Stimulated activated CD8-positive, alpha-beta memory T cell treated with anti-CD3 and anti-CD28 coated beads, Interleukin-15, amount 100 ng/mL, for 48 hours (primary cell): Measurements from ENCODE around the gene ETF1.
"Not testable (repeated sequence)": the region's sequence is repeated elsewhere in the genome, so short reads cannot be mapped to it uniquely, and the experiment has no call there.

Source experiments
- DNase-seq, 2 donors: peaks; one replicate each; pipeline ENCODE4 v3.0.0-alpha.2; 2020; ENCODE audit warnings: low read depth in 2 of 2

Gene ETF1

GRCh38 chr5:138490648-138491283, 52.3 kb downstream of the ETF1 start:
- no peak for DNase-seq

GRCh38 chr5:138489683-138490061, 53.4 kb downstream of the ETF1 start:
- DNase-seq: no peak

DNA sequence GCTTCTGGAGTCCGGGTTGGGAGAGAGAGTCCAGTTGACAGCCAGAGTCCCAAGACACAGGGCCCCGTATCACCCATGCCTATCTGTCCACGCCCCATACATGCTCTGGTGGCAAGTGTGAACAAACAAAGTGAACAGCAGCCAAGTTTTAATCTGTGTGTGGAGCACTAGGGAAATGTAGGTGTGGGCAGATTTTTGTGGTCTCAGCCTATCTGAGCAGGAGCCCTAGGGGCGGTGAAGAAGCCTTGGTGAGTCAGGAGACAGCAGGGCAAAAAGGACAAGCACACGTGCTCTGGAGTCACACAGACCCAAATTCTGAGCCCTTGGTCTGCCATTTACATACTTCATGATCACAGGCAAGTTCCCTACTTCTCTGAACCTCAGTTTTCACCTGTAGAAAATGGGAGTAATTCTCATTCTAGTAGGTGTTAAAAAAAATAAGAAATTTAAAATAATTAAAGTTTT, 54.5 kb downstream of the ETF1 start:
- DNase-seq: no peak

DNA sequence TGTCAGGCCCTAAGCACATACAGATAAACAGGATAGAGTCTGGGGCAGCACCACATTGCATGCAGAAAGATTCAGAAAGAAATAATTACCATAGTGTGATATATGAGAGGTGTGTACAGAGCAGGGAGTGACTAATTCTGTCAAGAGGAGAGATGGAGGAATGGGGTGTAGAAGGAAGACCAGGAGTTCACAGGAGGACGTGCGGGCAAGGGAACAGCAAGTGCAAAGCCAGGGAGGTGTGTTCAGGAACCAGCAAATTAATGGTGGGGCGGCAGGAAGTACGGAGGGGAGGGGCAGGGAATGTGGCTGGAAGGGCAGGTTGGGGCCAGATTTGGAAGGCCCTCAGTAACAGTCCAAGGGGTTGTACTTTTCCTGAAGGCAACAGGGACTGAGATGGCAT, 60.4 kb downstream of the ETF1 start:
- no peak for DNase-seq

DNA sequence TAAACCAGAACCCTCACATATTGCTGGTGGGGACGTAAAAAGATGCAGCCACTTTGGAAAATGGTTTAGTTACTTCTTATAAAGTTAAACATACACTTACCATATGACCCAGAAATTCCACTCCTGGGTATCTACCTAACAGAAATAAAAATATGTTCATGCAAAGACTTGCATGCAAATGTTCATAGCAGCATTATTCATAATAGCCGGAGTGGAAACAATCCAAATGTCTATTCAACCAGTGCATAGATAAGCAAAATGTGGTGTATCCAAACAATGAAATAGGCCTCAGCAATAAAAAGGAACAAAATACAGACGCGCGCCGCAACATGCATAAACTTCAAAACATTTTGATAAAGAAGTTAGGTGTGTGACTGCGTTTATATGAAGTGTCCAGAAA, 66.1 kb downstream of the ETF1 start:
- DNase-seq: no peak

DNA sequence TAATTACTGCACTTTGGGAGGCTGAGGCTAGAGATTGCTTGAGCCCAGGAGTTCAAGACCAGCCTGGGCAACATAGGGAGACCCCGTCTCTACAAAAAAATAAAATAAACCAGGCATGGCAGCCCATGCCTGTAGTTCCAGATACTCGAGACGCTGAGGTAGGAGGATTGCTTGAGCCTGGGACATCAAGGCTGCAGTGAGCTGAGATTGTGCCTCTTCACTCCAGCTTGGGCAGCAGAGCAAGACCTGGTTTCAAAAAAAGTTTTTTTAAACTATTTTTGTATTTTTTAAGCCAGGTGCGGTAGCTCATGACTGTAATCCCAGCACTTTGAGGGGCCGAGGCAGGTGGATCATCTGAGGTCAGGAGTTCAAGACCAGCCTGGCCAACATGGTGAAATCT, 69.9 kb downstream of the ETF1 start:
- DNase-seq: not testable (repeated sequence)

GRCh38 chr5:138472353-138472752, 70.7 kb downstream of the ETF1 start:
- DNase-seq: no peak

DNA sequence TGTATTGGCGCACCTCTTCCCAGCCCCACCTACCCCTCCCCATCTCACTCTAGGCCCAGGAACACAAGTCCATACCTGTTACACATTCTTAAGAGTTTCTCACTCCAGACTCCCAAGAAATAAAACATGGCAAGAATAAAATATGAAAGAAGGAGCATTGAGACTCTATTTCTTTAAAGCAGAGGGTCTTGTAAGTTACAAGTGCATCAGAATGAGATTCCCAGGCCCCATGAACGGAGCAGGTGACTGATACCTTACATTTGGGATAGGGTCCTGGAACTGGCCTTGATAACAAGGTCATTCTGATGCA, 72.0 kb downstream of the ETF1 start:
- DNase-seq: no peak

DNA sequence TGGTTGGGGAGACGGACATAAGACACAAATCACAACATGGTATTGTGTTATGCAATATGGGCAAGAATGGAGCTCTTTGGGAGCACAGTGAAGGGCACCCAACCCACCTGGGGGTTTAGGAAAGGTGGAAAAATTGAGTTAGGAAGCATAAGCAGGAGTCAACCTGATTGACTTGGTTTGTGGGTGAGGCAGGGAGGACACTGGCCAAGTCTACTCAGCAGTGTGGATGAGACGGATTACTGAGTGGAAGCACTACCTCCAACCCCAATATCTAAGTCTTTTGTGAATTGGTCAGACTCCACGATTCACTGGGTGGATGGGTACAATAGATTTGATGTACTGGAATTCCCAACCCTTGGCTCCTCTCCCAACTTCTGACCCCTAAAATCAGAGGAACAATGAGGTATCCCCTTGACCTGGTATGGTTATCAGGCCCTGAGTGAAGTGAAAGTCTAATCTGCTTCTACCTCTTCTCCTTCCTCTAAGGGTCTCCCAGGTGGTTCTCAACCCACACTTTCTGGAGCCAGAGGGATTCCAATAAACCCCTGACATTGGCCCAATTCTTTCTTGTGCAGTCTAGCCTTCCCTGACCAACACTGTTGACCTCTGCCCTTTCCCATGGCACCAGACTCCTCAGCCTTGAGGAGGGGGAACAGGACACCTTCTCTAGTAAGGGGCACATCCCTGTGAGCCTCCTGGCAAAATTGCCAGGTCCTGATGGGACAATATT, 72.5 kb downstream of the ETF1 start:
- no peak for DNase-seq

DNA sequence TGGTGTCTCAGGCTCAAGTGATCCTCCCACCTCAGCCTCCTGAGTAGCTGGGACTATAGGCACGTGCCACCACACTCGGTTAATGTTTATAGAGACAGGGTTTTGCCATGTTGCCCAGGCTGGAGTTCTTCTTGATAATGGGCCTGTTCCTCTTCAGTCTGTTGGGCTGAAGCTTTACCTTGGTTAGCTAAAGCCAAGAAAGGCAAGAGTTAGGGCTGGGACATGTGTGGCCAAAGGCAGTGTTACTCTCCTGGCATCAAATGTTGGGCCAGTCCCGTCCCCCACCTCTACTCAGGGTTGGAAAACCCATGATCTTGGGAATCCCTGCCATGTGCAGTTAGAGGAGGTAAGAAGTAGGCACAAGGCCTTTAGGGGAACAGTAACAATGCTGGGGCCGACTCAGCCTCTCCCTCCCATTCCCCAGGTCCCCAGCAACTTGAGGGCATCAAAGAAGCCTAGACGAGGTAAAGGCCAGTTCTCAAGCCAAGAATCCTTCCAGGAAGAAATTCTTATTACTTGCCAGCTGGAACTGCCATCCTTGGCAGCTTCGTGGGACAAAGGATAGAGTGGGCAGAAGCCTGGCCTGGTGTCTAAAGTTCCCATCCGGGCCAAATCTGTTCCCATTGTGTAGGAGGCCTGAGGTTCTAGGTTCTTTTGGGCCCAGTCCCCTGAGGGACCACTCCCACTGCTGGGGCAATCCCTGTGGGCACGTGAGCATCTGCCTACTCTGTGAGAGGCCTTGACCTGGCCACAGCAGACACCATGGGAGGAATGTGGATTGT, 73.3 kb downstream of the ETF1 start:
- DNase-seq: no peak

GRCh38 chr5:138468966-138469539, 74.0 kb downstream of the ETF1 start:
- no peak for DNase-seq

GRCh38 chr5:138468133-138468965, 74.7 kb downstream of the ETF1 start:
- DNase-seq: no peak

GRCh38 chr5:138467711-138468132, 75.3 kb downstream of the ETF1 start:
- DNase-seq: no peak

- no peak for DNase-seq
Measured at GRCh38 chr5:138466900-138467710, 75.9 kb downstream of the ETF1 start.

DNA sequence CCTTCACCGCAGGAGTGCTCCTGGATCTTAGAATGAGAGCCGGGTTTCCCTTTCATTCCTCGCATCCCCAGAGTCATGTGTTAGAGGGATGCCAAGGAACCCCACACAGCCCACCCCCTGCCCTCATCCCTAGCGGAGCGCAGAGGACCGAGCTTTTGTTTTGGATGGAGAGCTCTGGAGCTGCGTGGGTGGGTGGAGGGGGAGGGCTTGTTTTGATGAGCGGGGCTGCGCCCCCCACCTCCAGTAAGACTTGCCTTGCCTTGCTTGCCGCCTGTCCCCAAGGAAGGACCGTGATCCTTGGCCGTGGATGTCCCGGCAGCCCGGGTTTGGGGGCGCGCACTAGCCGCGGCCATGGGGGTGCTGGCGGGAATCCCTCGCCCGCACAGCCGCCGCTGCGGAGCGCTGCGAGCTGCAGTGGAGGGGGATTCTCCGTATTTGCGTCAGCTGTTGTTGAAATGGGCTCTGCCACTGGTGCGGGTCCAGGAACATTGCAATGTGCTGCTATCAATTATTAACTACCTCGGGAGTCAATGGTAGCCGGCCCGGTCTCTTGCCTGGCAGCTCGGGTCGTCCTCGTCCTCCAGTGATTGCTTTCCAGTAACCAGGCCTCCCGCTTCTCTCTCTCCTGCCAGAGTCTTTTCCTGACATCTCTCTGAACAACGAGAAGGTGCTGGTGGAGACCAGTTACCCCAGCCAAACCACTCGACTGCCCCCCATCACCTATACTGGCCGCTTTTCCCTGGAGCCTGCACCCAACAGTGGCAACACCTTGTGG, 76.7 kb downstream of the ETF1 start:
- no peak for DNase-seq

DNA sequence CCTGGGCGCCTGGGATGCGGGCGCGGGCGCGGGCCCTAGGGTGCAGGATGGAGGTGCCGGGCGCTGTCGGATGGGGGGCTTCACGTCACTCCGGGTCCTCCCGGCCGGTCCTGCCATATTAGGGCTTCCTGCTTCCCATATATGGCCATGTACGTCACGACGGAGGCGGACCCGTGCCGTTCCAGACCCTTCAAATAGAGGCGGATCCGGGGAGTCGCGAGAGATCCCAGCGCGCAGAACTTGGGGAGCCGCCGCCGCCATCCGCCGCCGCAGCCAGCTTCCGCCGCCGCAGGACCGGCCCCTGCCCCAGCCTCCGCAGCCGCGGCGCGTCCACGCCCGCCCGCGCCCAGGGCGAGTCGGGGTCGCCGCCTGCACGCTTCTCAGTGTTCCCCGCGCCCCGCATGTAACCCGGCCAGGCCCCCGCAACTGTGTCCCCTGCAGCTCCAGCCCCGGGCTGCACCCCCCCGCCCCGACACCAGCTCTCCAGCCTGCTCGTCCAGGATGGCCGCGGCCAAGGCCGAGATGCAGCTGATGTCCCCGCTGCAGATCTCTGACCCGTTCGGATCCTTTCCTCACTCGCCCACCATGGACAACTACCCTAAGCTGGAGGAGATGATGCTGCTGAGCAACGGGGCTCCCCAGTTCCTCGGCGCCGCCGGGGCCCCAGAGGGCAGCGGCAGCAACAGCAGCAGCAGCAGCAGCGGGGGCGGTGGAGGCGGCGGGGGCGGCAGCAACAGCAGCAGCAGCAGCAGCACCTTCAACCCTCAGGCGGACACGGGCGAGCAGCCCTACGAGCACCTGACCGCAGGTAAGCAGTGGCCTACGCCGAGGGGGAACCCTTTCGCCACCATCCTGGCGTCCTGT, 77.5 kb downstream of the ETF1 start, which contains the start of gene EGR1:
Gene EGR1 (plus strand): TSS at position 219 of the 864 bp plus-strand sequence. CDS start 283 bp downstream, at position 502.
- DNase-seq: peak; percentile 86 to 90

DNA sequence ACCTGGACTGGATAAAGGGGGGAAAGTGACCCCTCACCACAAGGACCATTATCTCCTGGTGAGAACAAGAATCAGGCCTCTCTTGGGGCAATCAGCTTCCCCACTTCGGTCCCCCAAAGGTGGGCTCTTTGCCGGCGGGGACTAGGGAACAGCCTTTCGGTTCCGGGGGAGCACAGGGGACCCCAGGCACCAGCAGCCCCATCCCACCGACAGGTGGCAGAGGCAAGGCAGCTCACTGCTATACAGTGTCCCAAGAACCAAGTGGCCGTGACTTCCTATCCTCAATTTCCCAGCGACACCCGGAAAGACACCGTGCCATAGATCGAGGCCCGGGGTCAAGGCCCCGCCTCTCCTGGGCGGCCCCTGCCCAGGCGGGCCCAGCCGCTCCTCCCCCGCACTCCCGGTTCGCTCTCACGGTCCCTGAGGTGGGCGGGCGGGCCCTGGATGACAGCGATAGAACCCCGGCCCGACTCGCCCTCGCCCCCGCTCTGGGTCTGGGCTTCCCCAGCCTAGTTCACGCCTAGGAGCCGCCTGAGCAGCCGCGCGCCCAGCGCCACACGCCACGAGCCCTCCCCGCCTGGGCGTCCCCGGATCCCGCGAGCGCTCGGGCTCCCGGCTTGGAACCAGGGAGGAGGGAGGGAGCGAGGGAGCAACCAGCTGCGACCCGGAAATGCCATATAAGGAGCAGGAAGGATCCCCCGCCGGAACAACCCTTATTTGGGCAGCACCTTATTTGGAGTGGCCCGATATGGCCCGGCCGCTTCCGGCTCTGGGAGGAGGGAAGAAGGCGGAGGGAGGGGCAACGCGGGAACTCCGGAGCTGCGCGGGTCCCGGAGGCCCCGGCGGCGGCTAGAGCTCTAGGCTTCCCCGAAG, 78.4 kb downstream of the ETF1 start:
- peak; percentile 90 to 92 for DNase-seq

DNA sequence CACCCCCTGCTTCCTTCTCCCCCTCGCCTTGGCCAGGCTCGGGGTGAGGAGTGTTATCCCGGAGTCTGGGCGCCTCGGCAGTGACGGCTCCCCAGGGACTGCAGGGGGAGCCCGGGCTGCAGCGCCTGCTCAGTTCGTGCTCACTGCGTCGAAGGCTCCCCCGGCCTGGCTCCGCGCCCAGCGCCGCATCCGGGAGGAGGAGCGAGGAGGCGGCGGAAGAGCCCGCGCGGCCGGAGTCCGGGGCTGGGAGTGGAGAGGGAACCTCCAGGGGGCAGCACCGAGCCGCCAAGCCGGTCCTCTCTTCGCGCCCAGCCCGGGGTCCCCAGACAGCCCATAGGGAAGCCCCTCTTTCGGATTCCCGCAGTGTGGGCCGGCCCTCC, 79.0 kb downstream of the ETF1 start:
- peak; percentile 86 to 91 for DNase-seq
